AG09319 (cell line): ENCODE measurements around the gene BRMS1.

Source experiments
- DNase-seq: peaks from one replicate; pipeline ENCODE4 v3.0.0-alpha.2; 2010; ENCODE audit warnings: low read depth; ENCODE audit errors: extremely low read depth
- TF ChIP-seq, protein P1 (sequence below): IDR thresholded peaks from 2 replicates; pipeline ENCODE4 v1.5.1; 2011; ENCODE audit warnings: low read depth, mild to moderate bottlenecking, inconsistent platforms, low read length, moderate library complexity

The BRMS1 gene

DNA sequence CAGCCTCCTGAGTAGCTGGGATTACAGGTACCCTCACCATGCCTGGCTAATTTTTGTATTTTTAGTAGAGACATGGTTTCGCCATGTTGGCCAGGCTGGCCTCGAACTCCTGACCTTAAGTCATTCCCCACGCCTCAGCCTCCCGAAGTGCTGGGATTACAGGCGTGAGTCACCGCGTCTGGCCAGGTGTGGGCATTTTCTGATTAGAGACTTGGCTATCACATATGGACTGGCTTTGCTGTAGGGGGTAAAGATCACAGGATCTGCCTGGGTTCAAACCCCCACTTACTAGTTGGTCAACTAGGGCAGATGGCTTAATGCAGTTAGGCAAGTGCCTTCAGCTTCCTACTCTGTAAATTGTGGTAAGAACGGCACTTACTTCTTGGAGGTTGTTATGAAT lies 34.6 kb downstream of the BRMS1 start:
- DNase-seq = no peak
- TF ChIP-seq, protein P1, sequence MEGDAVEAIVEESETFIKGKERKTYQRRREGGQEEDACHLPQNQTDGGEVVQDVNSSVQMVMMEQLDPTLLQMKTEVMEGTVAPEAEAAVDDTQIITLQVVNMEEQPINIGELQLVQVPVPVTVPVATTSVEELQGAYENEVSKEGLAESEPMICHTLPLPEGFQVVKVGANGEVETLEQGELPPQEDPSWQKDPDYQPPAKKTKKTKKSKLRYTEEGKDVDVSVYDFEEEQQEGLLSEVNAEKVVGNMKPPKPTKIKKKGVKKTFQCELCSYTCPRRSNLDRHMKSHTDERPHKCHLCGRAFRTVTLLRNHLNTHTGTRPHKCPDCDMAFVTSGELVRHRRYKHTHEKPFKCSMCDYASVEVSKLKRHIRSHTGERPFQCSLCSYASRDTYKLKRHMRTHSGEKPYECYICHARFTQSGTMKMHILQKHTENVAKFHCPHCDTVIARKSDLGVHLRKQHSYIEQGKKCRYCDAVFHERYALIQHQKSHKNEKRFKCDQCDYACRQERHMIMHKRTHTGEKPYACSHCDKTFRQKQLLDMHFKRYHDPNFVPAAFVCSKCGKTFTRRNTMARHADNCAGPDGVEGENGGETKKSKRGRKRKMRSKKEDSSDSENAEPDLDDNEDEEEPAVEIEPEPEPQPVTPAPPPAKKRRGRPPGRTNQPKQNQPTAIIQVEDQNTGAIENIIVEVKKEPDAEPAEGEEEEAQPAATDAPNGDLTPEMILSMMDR = no peak

DNA sequence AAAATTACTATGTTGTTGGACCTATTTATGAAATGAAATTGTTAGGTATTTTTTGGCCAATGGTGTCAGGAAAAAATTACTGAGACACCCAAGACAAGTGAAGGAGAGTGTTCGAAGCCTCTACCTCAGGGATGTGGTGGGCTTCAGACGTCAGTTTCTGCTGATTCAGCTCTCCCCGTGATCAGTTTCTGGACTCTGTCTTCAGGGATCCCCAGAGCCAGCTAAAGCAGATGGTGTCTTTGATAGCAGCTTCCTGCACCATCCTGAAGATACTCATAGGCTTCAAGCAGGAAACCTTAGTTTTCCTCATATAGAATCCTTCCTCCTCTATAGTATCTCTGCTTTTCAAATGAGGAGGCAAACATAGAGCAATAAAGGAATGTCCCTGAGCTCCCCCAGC lies 35.4 kb downstream of the BRMS1 start:
- no peak for DNase-seq
- TF ChIP-seq, protein P1 = no peak

DNA sequence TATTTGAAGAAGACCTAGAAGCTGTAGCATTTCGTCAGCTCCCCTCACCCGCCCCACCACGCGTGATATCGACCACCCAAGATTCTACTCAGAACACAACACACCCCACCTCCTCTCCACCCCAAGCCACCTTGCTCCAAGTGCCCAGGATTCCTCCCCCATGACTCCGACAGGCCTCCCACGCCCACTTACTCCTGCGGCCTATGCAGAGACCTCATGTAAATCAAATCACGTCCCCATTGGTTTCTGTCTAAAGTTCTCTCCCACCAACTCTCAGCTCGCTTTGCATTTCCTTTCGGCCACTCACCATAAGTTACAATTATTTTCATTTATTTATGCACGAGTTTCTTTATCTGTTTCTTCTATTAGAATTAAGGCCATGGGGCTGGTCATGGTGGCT lies 42.2 kb downstream of the BRMS1 start:
- TF ChIP-seq, protein P1 = no peak
- DNase-seq = no peak

DNA sequence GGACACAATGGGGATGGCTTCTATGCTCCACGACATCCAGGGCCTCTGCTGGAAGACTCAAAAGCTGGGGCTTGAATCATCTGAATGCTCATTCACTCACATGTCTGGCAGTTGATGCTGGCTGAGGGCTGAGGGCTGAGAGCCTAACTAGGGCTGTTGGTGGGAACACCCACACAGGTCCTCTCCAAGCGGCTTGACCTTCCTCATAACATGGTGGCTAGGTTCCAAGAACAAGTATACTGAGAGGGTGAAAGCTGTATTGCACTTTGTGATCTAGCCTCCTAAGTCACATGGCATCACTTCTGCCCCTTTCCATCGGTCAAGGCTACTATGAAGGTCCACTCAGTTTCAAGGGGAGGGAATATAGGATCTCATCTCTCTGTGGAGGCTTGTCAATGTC lies 45.7 kb downstream of the BRMS1 start:
- TF ChIP-seq, protein P1 = no peak
- no peak for DNase-seq

DNA sequence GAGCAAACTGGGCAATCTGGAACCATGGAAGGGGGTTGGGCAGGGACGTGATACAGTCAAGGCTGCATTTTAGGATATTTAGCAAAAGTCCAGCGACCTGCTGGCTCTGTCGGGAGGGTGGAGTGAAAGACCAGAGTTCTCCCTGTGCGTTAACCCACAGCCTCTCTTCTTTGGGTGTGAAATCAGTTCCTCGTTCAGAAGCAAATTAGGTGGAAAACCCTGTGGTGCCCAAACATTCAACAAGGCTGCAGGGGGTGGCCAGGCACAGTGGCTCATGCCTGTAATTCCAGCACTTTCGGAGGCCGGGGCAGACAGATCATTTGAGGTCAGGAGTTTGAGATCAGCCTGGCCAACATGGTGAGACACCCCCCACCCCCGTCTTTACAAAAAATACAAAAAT lies 47.3 kb downstream of the BRMS1 start:
- no peak for DNase-seq
- TF ChIP-seq, protein P1 = no peak

DNA sequence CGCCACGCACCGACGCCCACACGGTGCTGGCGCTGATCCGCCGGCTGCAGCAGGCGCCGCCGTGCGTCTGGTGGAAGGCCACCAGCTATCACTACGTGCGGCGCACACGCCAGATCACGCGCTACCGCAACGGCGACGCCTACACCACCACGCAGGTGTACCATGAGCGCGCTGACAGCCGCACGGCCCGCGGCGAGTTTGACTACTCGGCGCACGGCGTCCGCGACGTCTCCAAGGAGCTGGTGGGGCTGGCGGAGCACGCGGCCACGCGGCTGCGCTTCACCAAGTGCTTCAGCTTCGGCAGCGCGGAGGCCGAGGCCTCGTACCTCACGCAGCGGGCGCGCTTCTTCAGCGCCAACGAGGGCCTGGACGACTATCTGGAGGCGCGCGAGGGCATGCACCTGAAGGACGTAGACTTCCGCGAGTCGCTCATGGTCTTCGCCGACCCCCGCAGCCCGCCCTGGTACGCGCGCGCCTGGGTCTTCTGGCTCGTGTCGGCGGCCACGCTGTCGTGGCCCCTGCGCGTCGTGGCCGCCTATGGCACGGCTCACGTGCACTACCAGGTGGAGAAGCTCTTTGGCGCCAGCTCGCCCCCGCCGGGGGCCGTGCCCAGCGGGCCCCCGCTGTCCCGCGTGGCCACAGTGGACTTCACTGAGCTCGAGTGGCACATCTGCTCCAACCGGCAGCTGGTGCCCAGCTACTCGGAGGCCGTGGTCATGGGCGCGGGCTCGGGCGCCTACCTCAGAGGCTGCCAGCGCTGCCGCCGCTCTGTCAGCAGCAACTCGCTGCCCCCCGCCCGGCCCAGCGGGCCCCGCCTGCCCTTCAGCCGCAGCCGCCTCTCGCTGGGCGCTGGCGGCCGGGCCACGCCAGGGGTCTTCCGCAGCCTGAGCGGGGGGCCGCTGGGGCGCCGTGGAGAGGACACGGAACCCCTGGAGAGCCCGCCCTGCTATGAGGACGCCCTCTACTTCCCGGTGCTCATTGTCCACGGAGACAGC lies 50.0 kb downstream of the BRMS1 start:
- DNase-seq = no peak

More for the DNA sequence above, 50.0 kb downstream of the BRMS1 start:
- TF ChIP-seq, protein P1 = no peak
